Heart left ventricle (tissue), 16 donors: ENCODE measurements around the gene CD8B. TPM values are rescaled to one million over a fixed set of nuclear protein-coding genes. Genes with fewer than 3 reads are reported as not detected.
"Not testable (repeated sequence)": the region's sequence is repeated elsewhere in the genome, so short reads cannot be mapped to it uniquely, and the experiment has no call there.

ENCODE experiments used
- ATAC-seq, 4 donors: fragments of 200-7000 bp; cut with Tn5 transposase; one replicate each; pipeline ENCODE4 v1.9.1; 2020 to 2022; ENCODE audit warnings: moderate library complexity in 4 of 4, mild to moderate bottlenecking in 3 of 4, moderate number of reproducible peaks in 1 of 4
- DNase-seq, 5 donors: peaks; one replicate each; pipeline ENCODE4 v3.0.0-alpha.2; 2020
- H3K27ac ChIP-seq, 12 donors: fragments of 200-600 bp; sonication (generic) in 4 of 12; one replicate each; pipeline versions ENCODE4 v1.5.0 to v1.8.0; 2016 to 2022; ENCODE audit warnings: mild to moderate bottlenecking in 2 of 12
- H3K27me3 ChIP-seq, 9 donors: fragments of 200-600 bp; sonication (generic) in 2 of 9; one replicate each; pipeline versions ENCODE4 v1.5.1 to v1.8.0; 2016 to 2022; ENCODE audit warnings: mild to moderate bottlenecking in 3 of 9
- H3K36me3 ChIP-seq, 9 donors: fragments of 200-600 bp; sonication (generic) in 2 of 9; one replicate each; pipeline versions ENCODE4 v1.5.0 to v1.8.0; 2018 to 2022; ENCODE audit warnings: mild to moderate bottlenecking in 2 of 9
- H3K4me1 ChIP-seq, 12 donors: fragments of 200-600 bp; sonication (generic) in 4 of 12; one replicate each; pipeline versions ENCODE4 v1.5.0 to v1.8.0; 2016 to 2022; ENCODE audit warnings: mild to moderate bottlenecking in 3 of 12
- H3K4me3 ChIP-seq, 12 donors: fragments of 200-600 bp; sonication (generic) in 4 of 12; one replicate each; pipeline versions ENCODE4 v1.5.0 to v1.8.0; 2017 to 2022; ENCODE audit warnings: mild to moderate bottlenecking in 9 of 12, moderate library complexity in 4 of 12
- H3K9me3 ChIP-seq, 12 donors: fragments of 200-600 bp; sonication (generic) in 4 of 12; one replicate each; pipeline versions ENCODE4 v1.5.0 to v1.8.0; 2016 to 2022; ENCODE audit warnings: mild to moderate bottlenecking in 1 of 12
- WGBS, 4 donors: extraction: QIAGEN DNeasy Blood & Tissue Kit in 2 of 4; methylation state at CpG; one replicate each; pipeline versions ENCODE4 v1.1.5 to v1.1.7; 2013 to 2018; 5-methylcytosine and 5-hydroxymethylcytosine counted together
- intact Hi-C, 10 donors: fragments of 100-400 bp; cut with DNase I; formaldehyde crosslinking; loops; one replicate each; pipeline versions ENCODE4 v1.11.1 to v1.14.2; 2022
- polyA plus RNA-seq, 2 donors: library from polyadenylated mRNA; stranded (reverse); fragments of 200-250 nt; gene quantifications; one replicate each; pipeline ENCODE4 v1.2.3, GENCODE V29; 2013
- total RNA-seq, 9 donors: library from RNA; depleted of rRNA in 2 of 9; stranded (reverse); fragments of >200 nt in 2 of 9; fragmentation: NEBNext Ultra II Directional in 3 of 9; extraction: Animal tissue kit (Norgen Biotek cat#: 25700) in 3 of 9; gene quantifications; one replicate each; pipeline versions ENCODE4 v1.1.0 to v1.2.4, GENCODE V29; 2016 to 2023
- donor health status: ischemic (EF 13 %, LVEDD 7.1; RV severe dilation, severe dysfunction).
- donor health status: healthy with polysubstance abuse.
- donor health status: DM: no; HTN: yes; CAD: no.
- donor health status: DM: no; HTN: no; CAD: no.
- donor health status: ischemic (EF 25% LVEDD 6.9; RV normal size, moderate dysfunction).
- donor health status: ischemic (EF 25% LVEDD 5.7; RV mildly dilated, moderate dysfunction).
- donor health status: healthy.
- donor health status: DM: yes; HTN: yes; CAD: no.
- donor health status: ischemic (EF 35%, LVEDD 5.7; RV mildly dilated, moderate dysfunction).
- donor health status: nonischemic (EF 11% LVEDD 7.7; RV severe dilation, severe dysfunction).
- donor health status: DM: yes; HTN: yes; CAD: no.
- donor health status: PGD.
- donor health status: ischemic (EF 29% LVEDD 5.4; RV normal size, mild dysfunction).
- donor health status: nonischemic (EF 23%, LVEDD 6.1; RV moderate dilation, normal function).

Gene CD8B
- total and polyA plus RNA-seq, 11 donors: 0.21 to 4.0 (median 1.0) TPM; not detected in 7

DNA sequence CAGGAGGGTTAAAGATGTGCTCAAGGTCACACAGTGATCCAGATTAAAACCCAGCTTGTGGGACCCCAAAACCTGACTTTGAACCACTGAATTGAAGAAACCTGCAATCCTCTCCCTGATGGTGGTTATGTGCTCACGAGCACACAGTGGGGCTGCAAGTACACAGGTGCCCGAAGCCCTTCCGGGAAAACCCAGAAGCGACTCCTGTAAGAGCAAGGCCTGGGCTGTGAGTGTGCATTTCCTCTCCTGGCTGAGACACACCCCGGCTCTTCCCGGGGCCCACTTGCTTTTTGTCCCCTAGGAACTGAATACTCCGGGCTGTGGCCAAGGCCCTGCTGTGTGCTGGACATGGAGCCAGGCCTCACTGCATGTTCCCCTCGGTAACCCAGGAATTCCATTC, 1.1 kb downstream of the CD8B start:
- H3K9me3 ChIP-seq, intact Hi-C loops, DNase-seq, H3K27me3 ChIP-seq, H3K4me1 ChIP-seq, H3K36me3 ChIP-seq, H3K27ac ChIP-seq: not testable (repeated sequence)
- WGBS, 4 donors: 67 to 85% (median 74%) methylated on average over 5 to 8 of the region's 8 CpGs
- H3K4me3 ChIP-seq: peak overlapping the region in 1 of 12 donors; percentile 43
- ATAC-seq: peak in 1 of 4 donors; percentile 16

DNA sequence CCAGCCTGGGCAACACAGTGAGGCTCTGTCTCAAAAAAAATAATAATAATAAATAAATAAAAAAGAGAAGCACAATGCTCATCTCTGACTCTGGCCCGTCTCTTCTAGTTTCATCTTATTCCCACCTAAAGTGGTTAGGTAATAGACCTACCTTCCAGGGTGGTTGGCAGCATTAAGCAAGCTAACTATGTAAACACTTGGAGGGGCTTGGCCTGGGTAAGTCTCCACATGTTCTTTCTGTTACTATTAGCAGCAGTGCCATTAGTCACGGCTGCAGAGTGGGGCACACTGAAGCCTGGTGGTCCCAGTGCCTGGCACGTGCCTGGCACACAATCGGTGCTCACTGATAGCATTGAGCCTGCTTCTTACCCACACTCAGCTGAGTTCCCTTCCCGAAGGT, 4.0 kb downstream of the CD8B start:
- DNase-seq, H3K27ac ChIP-seq, H3K4me3 ChIP-seq, H3K36me3 ChIP-seq, H3K4me1 ChIP-seq, ATAC-seq, H3K9me3 ChIP-seq, H3K27me3 ChIP-seq, intact Hi-C loops: not testable (repeated sequence)
- 92 to 98% (median 95%) methylated on average over 3 to 5 of the region's 5 CpGs for WGBS, 4 donors

- ATAC-seq, H3K4me3 ChIP-seq, H3K27ac ChIP-seq, DNase-seq, H3K36me3 ChIP-seq, H3K4me1 ChIP-seq, intact Hi-C loops, H3K27me3 ChIP-seq, H3K9me3 ChIP-seq: not testable (repeated sequence)
- WGBS, 4 donors: 87 to 91% (median 88%) methylated on average over 2 to 4 of the region's 4 CpGs
Observed at GRCh38 chr2:86856498-86856897, 5.2 kb downstream of the CD8B start.

DNA sequence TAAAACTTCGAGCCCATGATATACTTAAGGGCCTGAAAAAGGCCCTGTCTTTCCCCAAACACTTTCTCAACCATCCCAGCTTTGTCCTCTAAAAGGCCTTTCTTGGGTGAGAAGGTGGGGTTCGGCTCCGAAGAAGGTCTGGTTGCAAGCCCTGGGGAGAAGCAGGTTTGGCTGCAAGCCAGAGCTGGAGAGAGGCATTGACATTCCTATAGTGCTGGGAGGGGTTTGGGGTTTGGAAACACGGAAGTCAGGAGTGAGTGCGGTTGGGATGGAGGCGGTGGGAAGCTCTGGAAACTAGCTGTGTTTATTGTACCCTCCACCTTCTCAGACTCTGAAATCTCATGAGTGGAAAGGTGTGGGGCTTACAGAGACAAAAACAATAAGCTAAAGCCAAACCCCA, 5.7 kb downstream of the CD8B start:
- DNase-seq, H3K27ac ChIP-seq, H3K4me1 ChIP-seq, H3K27me3 ChIP-seq, H3K4me3 ChIP-seq, ATAC-seq, H3K36me3 ChIP-seq, intact Hi-C loops, H3K9me3 ChIP-seq: not testable (repeated sequence)
- WGBS, 4 donors: 36 to 48% (median 39%) methylated on average over 6 of the region's 6 CpGs

GRCh38 chr2:86851581-86851980, 10.1 kb downstream of the CD8B start:
- DNase-seq, H3K4me3 ChIP-seq, H3K9me3 ChIP-seq, intact Hi-C loops, H3K36me3 ChIP-seq, H3K4me1 ChIP-seq, H3K27ac ChIP-seq, H3K27me3 ChIP-seq, ATAC-seq: not testable (repeated sequence)
- 65 to 78% (median 70%) methylated on average over 4 of the region's 4 CpGs for WGBS, 4 donors

- intact Hi-C loops, H3K4me1 ChIP-seq, H3K27me3 ChIP-seq, H3K4me3 ChIP-seq, H3K36me3 ChIP-seq, ATAC-seq, H3K27ac ChIP-seq, H3K9me3 ChIP-seq, DNase-seq: not testable (repeated sequence)
- WGBS, 4 donors: 83 to 86% (median 85%) methylated on average over 6 of the region's 6 CpGs
Observed at GRCh38 chr2:86842607-86843234, 19.0 kb downstream of the CD8B start.

GRCh38 chr2:86841330-86841729, 20.4 kb downstream of the CD8B start:
- H3K27me3 ChIP-seq, ATAC-seq, intact Hi-C loops, H3K4me1 ChIP-seq, H3K27ac ChIP-seq, H3K4me3 ChIP-seq, DNase-seq, H3K9me3 ChIP-seq, H3K36me3 ChIP-seq: not testable (repeated sequence)
- WGBS, 4 donors: 86 to 91% (median 88%) methylated on average over 3 to 6 of the region's 8 CpGs

DNA sequence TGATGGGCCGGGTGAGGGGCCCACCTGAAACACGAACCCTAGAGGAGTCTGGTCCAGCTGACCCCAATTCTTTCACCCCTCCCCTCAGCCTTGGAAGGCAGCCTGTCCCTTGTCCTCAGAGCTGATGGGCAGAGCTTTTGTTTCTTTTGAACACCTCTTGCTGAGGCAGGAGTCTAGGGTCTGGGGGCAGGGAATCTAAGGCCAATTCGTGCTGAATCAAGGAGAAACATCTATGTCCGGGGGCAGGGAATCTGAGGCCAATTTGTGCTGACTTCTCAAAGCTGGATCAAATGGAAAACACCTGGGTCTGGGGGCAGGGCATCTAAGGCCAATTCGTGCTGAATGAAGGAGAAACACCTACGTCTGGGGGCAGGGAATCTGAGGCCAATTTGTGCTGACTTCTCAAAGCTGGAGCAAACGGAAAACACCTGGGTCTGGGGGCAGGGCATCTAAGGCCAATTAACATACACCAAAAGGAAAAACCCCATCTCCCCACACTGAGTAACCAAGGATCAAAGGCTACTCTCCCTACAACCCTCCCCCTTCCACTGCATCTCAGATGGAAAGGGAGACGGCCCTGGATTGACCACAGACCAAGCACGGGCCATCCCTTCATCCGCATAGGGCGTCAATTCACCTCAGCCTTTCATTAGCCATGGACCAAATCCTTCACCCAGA, 21.7 kb downstream of the CD8B start:
- H3K27ac ChIP-seq, ATAC-seq: not testable (repeated sequence)

DNA sequence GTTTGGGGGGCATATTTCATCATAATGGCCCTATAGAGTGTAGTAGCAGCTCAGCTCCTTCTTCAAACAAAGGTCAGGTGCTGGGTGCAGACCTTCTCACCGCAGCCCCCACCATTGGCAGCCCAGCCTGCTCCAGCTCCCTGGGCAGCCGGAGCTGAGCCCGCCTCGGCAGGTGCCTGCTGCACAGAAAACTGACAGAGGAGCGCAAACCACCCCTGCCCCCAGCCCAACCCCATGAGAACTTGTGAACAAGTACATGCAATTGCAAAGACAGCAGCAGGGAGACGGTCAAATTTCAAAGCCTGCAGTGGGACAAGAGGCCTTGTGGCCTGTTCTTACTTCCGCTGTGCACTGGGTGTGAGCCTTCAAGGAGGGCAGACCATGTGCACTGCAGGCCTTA, 22.2 kb downstream of the CD8B start:
- H3K27ac ChIP-seq, H3K27me3 ChIP-seq, intact Hi-C loops, H3K4me3 ChIP-seq, H3K4me1 ChIP-seq, DNase-seq, H3K36me3 ChIP-seq, ATAC-seq, H3K9me3 ChIP-seq: not testable (repeated sequence)
- 91 to 98% (median 95%) methylated on average over 6 to 7 of the region's 7 CpGs for WGBS, 4 donors

More for the DNA sequence above, 21.7 kb downstream of the CD8B start:
- intact Hi-C loops, H3K9me3 ChIP-seq, H3K27me3 ChIP-seq, H3K36me3 ChIP-seq, H3K4me3 ChIP-seq, H3K4me1 ChIP-seq, DNase-seq: not testable (repeated sequence)
- WGBS, 4 donors: 67 to 85% (median 77%) methylated on average over 6 to 9 of the region's 11 CpGs

- H3K9me3 ChIP-seq, intact Hi-C loops, H3K27me3 ChIP-seq, H3K4me1 ChIP-seq, DNase-seq, ATAC-seq, H3K4me3 ChIP-seq, H3K36me3 ChIP-seq: not testable (repeated sequence)
- H3K27ac ChIP-seq: peak overlapping the region in 1 of 12 donors; percentile 17
- WGBS, 4 donors: 69 to 81% (median 77%) methylated on average over 5 to 6 of the region's 7 CpGs
Observed at GRCh38 chr2:86837714-86838113, 24.0 kb downstream of the CD8B start.

DNA sequence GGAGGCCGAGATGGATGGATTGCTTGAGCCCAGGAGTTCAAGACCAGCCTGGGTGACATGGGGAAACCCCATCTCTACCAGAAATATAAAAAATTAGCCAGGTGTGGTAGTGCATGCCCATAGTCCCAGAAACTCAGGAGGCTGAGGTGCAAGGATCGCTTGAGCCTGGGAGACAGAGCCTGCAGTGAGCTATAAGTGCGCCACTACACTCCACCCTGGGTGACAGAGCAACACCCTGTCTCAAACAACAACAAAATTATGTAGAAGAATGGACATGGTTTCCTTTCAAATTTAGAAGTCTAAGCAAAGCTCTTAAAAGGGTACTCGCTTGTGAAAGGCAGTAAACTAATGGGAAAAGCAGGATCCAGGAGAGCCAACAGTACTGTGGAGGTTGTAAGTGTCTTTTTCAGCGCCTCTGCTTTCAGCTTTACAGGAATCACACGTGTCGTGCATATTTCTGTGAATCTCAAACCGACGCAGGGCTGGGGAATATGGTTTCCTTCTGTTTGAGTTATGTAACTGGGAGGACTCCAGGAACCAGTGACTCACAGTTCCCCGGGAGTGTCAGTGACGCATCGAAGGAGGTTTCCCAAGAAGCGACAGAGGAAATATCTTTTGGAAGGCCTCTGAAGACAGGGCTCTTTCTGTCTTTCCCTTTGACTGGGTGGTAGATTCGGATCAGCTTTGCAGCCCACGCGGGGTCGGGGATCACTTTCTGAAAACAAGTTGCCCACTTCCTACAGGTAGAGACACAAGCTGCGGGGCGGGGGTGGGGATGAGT, 24.6 kb downstream of the CD8B start:
- H3K4me3 ChIP-seq: peak overlapping the region in 4 of 12 donors; percentile 20 to 35 (median 24)
- H3K4me1 ChIP-seq, H3K27me3 ChIP-seq, H3K36me3 ChIP-seq, H3K9me3 ChIP-seq, intact Hi-C loops: not testable (repeated sequence)
- 48 to 87% (median 53%) methylated on average over 8 to 16 of the region's 19 CpGs for WGBS, 4 donors
- DNase-seq (peak in 4 of 5 donors; percentile 63 to 68 (median 64)), ATAC-seq (peak; percentile 79 to 96 (median 92))
- H3K27ac ChIP-seq: peak overlapping the region in 5 of 12 donors; percentile 10 to 55 (median 51)
